ENCODE measurements around the gene MEX3B.
"Not testable (repeated sequence)": the region's sequence is repeated elsewhere in the genome, so short reads cannot be mapped to it uniquely, and the experiment has no call there.

Gene MEX3B

DNA sequence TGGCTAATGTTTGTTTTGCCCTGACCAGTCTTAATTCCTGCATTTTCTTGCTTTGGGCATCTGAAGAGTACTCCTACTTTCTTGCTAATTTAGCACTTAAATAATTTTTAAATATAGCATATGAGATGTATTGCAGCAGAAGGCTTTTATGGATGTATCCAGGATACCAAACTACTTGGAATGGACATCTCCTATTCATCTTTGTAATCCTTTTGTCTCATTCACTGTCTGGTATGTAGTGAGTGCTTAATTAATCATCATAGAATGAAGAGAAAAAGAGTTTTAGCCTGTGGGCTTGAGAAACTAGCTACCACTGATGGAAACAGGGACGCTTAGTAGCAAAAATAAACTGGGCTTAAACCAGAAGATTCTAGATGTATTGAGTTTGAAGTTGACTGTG is 40.6 kb downstream of the MEX3B start:
- no peak for DNase-seq (ENCODE audit: low spot score)

DNA sequence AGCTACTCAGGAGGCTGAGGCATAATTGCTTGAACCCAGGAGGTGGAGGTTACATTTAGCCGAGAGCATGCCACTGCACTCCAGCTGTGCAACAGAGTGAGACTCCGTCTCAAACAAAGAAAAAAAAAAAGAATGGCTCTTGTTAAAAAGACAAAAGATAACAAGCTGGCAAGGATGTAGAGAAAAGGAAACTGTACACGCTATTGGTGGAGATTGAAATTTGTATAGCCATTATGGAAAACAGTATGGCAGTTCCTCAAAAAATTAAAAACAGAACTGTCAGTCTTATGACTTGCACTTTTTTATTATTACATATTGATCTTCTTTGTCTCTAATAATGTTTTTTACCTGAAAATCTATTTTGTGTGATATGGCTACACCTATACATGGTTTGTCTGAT is 41.9 kb downstream of the MEX3B start:
- no peak for DNase-seq (ENCODE audit: low spot score)

DNA sequence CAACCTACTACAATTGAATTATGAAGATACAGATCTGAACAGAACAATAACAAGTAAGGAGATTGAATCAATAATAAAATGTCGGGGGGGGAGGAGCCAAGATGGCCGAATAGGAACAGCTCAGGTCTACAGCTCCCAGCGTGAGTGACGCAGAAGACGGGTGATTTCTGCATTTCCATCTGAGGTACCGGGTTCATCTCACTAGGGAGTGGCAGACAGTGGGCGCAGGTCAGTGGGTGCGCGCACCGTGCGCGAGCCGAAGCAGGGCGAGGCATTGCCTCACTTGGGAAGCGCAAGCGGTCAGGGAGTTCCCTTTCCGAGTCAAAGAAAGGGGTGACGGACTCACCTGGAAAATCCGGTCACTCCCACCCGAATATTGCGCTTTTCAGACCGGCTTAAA is 50.7 kb downstream of the MEX3B start:
- DNase-seq (ENCODE audit: low spot score) = not testable (repeated sequence)

- DNase-seq (ENCODE audit: low spot score) = no peak
Observed at GRCh38 chr15:81992523-81992922, 53.3 kb downstream of the MEX3B start.
